Natural killer cell treated with Interleukin-12 subunit alpha and Interleukin-12 subunit beta and Interleukin-15 and Interleukin-18, amount 100 ng/mL, for 72 hours (primary cell): Measurements from ENCODE around the gene PIGQ. TPM values are rescaled to one million over a fixed set of nuclear protein-coding genes. Genes with fewer than 3 reads are reported as not detected.

Experiments
- ATAC-seq, 2 donors: fragments of 150-1000 bp; cut with Tn5 transposase in 1 of 2; sonication (Bioruptor Pico), chemical (Tn5 transposase) in 1 of 2; 2 replicates each; pipeline ENCODE4 v1.10.0; 2021
- DNase-seq: peaks from one replicate; pipeline ENCODE4 v3.0.0; 2022; ENCODE audit warnings: low spot score
- H3K27ac Mint-ChIP-seq, 2 donors: 1 replicate in 1 of 2; 2 replicates in 1 of 2; pipeline ENCODE4 v1.8.0; 2022; ENCODE audit warnings: mixed read lengths in 2 of 2, mild to moderate bottlenecking in 1 of 2, moderate library complexity in 1 of 2
- H3K27me3 Mint-ChIP-seq, 2 donors: 1 replicate in 1 of 2; 2 replicates in 1 of 2; pipeline ENCODE4 v1.8.0; 2022; ENCODE audit warnings: mixed read lengths in 2 of 2
- H3K36me3 Mint-ChIP-seq: one replicate; pipeline ENCODE4 v1.8.0; 2022; ENCODE audit warnings: mixed read lengths
- H3K4me1 Mint-ChIP-seq, 2 donors: 1 replicate in 1 of 2; 2 replicates in 1 of 2; pipeline ENCODE4 v1.8.0; 2022; ENCODE audit warnings: low read depth in 2 of 2, mixed read lengths in 2 of 2, mild to moderate bottlenecking in 1 of 2
- H3K4me3 Mint-ChIP-seq: one replicate; pipeline ENCODE4 v1.8.0; 2022; ENCODE audit warnings: mixed read lengths
- H3K9me3 Mint-ChIP-seq: 2 replicates; pipeline ENCODE4 v1.8.0; 2022; ENCODE audit warnings: mixed read lengths
- total RNA-seq, 2 donors: library from RNA; stranded (reverse); gene quantifications; one replicate each; pipeline ENCODE4 v1.2.3, GENCODE V29; 2022

The PIGQ gene
- total RNA-seq, 2 donors from 2014 or later, result 27.6 to 60.9 TPM

GRCh38 chr16:540645-541340, 29.0 kb upstream of the PIGQ start:
- DNase-seq (no peak), ATAC-seq (no peak)
- no peaks in the 10 kb centered on the region for H3K9me3 Mint-ChIP-seq
- H3K4me3 Mint-ChIP-seq, result no peak overlapping the region
- H3K27ac Mint-ChIP-seq, result no peak overlapping the region
- no peaks in the 10 kb centered on the region for H3K36me3 Mint-ChIP-seq
- peaks cover 0 to 8% of the 10 kb centered on the region in 2 donors for H3K4me1 Mint-ChIP-seq
- H3K27me3 Mint-ChIP-seq, result no peaks in the 10 kb centered on the region

- H3K4me3 Mint-ChIP-seq, result no peak overlapping the region
- no peaks in the 10 kb centered on the region for H3K27me3 Mint-ChIP-seq
- ATAC-seq (no peak), DNase-seq (no peak)
- peaks cover 0 to 8% of the 10 kb centered on the region in 2 donors for H3K4me1 Mint-ChIP-seq
- no peaks in the 10 kb centered on the region for H3K9me3 Mint-ChIP-seq
- no peaks in the 10 kb centered on the region for H3K36me3 Mint-ChIP-seq
- no peak overlapping the region for H3K27ac Mint-ChIP-seq
Observed at GRCh38 chr16:543301-544164, 26.2 kb upstream of the PIGQ start.

- no peak for DNase-seq
- ATAC-seq, result no peak
- Mint-ChIP-seq H3K27me3 (no peaks in the 10 kb centered on the region), H3K36me3 (no peaks in the 10 kb centered on the region), H3K9me3 (no peaks in the 10 kb centered on the region), H3K4me1 (peaks cover 0 to 4% of the 10 kb centered on the region in 2 donors), H3K27ac (no peak overlapping the region), H3K4me3 (no peak overlapping the region)
Observed at GRCh38 chr16:544517-544916, 25.3 kb upstream of the PIGQ start.

- Mint-ChIP-seq H3K27ac (no peak overlapping the region), H3K4me1 (peaks cover 0 to 3% of the 10 kb centered on the region in 2 donors), H3K4me3 (no peak overlapping the region), H3K27me3 (no peaks in the 10 kb centered on the region), H3K9me3 (no peaks in the 10 kb centered on the region), H3K36me3 (no peaks in the 10 kb centered on the region)
- peak; percentile 47 to 75 for ATAC-seq
- DNase-seq, result no peak
Observed at GRCh38 chr16:546909-547770, 22.6 kb upstream of the PIGQ start.

GRCh38 chr16:548586-548985, 21.2 kb upstream of the PIGQ start:
- Mint-ChIP-seq H3K4me3 (no peak overlapping the region), H3K27ac (no peak overlapping the region), H3K36me3 (no peaks in the 10 kb centered on the region), H3K9me3 (no peaks in the 10 kb centered on the region), H3K4me1 (no peaks in the 10 kb centered on the region), H3K27me3 (no peaks in the 10 kb centered on the region)
- DNase-seq (no peak), ATAC-seq (no peak)

GRCh38 chr16:549544-550263, 20.1 kb upstream of the PIGQ start:
- H3K36me3 Mint-ChIP-seq, result no peaks in the 10 kb centered on the region
- no peaks in the 10 kb centered on the region for H3K9me3 Mint-ChIP-seq
- H3K27me3 Mint-ChIP-seq, result no peaks in the 10 kb centered on the region
- no peak overlapping the region for H3K4me3 Mint-ChIP-seq
- ATAC-seq (no peak), DNase-seq (no peak)
- H3K27ac Mint-ChIP-seq, result no peak overlapping the region
- H3K4me1 Mint-ChIP-seq, result no peaks in the 10 kb centered on the region

- no peaks in the 10 kb centered on the region for H3K9me3 Mint-ChIP-seq
- DNase-seq (no peak), ATAC-seq (no peak)
- H3K27me3 Mint-ChIP-seq, result no peaks in the 10 kb centered on the region
- no peaks in the 10 kb centered on the region for H3K4me1 Mint-ChIP-seq
- H3K4me3 Mint-ChIP-seq, result no peak overlapping the region
- no peaks in the 10 kb centered on the region for H3K36me3 Mint-ChIP-seq
- no peak overlapping the region for H3K27ac Mint-ChIP-seq
Observed at GRCh38 chr16:551210-551609, 18.6 kb upstream of the PIGQ start.

GRCh38 chr16:552171-552570, 17.6 kb upstream of the PIGQ start:
- Mint-ChIP-seq H3K27me3 (no peaks in the 10 kb centered on the region), H3K36me3 (no peaks in the 10 kb centered on the region), H3K27ac (no peak overlapping the region), H3K4me1 (no peaks in the 10 kb centered on the region), H3K9me3 (no peaks in the 10 kb centered on the region), H3K4me3 (no peak overlapping the region)
- ATAC-seq (no peak), DNase-seq (no peak)

GRCh38 chr16:553601-554296, 16.0 kb upstream of the PIGQ start:
- peaks cover 0 to 3% of the 10 kb centered on the region in 2 donors for H3K27me3 Mint-ChIP-seq
- ATAC-seq (no peak), DNase-seq (no peak)
- H3K4me1 Mint-ChIP-seq, result peaks cover 0 to 3% of the 10 kb centered on the region in 2 donors
- H3K9me3 Mint-ChIP-seq, result no peaks in the 10 kb centered on the region
- H3K27ac Mint-ChIP-seq, result no peak overlapping the region
- no peak overlapping the region for H3K4me3 Mint-ChIP-seq
- H3K36me3 Mint-ChIP-seq, result no peaks in the 10 kb centered on the region

GRCh38 chr16:554297-554621, 15.5 kb upstream of the PIGQ start:
- H3K27ac Mint-ChIP-seq, result no peak overlapping the region
- peaks cover 0 to 3% of the 10 kb centered on the region in 2 donors for H3K27me3 Mint-ChIP-seq
- DNase-seq, result no peak
- H3K4me3 Mint-ChIP-seq, result no peak overlapping the region
- no peak for ATAC-seq
- peaks cover 0 to 3% of the 10 kb centered on the region in 2 donors for H3K4me1 Mint-ChIP-seq
- no peaks in the 10 kb centered on the region for H3K9me3 Mint-ChIP-seq
- H3K36me3 Mint-ChIP-seq, result no peaks in the 10 kb centered on the region

- H3K4me3 Mint-ChIP-seq, result no peak overlapping the region
- H3K27me3 Mint-ChIP-seq, result peaks cover 0 to 3% of the 10 kb centered on the region in 2 donors
- H3K36me3 Mint-ChIP-seq, result no peaks in the 10 kb centered on the region
- ATAC-seq, result peak in 1 of 2 donors; percentile 1
- H3K9me3 Mint-ChIP-seq, result no peaks in the 10 kb centered on the region
- no peak for DNase-seq
- H3K4me1 Mint-ChIP-seq, result peaks cover 0 to 3% of the 10 kb centered on the region in 2 donors
- H3K27ac Mint-ChIP-seq, result no peak overlapping the region
Observed at GRCh38 chr16:554640-555365, 15.0 kb upstream of the PIGQ start.
